ENCODE data around the gene GIMAP5.

- TF ChIP-seq CTCF (IDR thresholded peaks at IDR 0.05): no peak
- no peak for TF ChIP-seq POLR2A (IDR thresholded peaks at IDR 0.05)
These were observed 6.9 kb downstream of the GIMAP5 start for GRCh38 chr7:150744041-150744656.
